Liver (tissue), 9 donors: Measurements from ENCODE around the gene SLC38A2. TPM values are rescaled to one million over a fixed set of nuclear protein-coding genes. Genes with fewer than 3 reads are reported as not detected.

Experiments
- DNase-seq: peaks from one replicate; pipeline ENCODE4 v3.0.0-alpha.2; 2017; ENCODE audit warnings: low spot score
- H3K27ac ChIP-seq, 2 donors: one replicate each; pipeline ENCODE4 v1.7.0; 2013; ENCODE audit warnings: inconsistent platforms in 2 of 2, low read length in 2 of 2, control low read depth in 1 of 2, low read depth in 1 of 2, mild to moderate bottlenecking in 1 of 2
- H3K27me3 ChIP-seq, 4 donors: one replicate each; pipeline versions ENCODE4 v1.6.1 to v1.7.0; 2013; ENCODE audit warnings: low read length in 3 of 4, inconsistent platforms in 1 of 4, mild to moderate bottlenecking in 1 of 4, moderate library complexity in 1 of 4; ENCODE audit not compliant: control insufficient read depth in 4 of 4, insufficient read depth in 4 of 4
- H3K36me3 ChIP-seq, 4 donors: one replicate each; pipeline versions ENCODE4 v1.6.1 to v1.7.0; 2013; ENCODE audit warnings: low read length in 3 of 4, mild to moderate bottlenecking in 3 of 4, low read depth in 1 of 4, moderate library complexity in 1 of 4; ENCODE audit not compliant: control insufficient read depth in 4 of 4, insufficient read depth in 3 of 4
- H3K4me1 ChIP-seq, 4 donors: one replicate each; pipeline versions ENCODE4 v1.6.1 to v1.7.0; 2013; ENCODE audit warnings: low read length in 3 of 4, mild to moderate bottlenecking in 3 of 4, moderate library complexity in 1 of 4; ENCODE audit not compliant: control insufficient read depth in 4 of 4, insufficient read depth in 4 of 4
- H3K4me3 ChIP-seq, 3 donors: one replicate each; pipeline versions ENCODE4 v1.6.1 to v1.7.0; 2013; ENCODE audit warnings: low read length in 3 of 3, control low read depth in 1 of 3, low read depth in 1 of 3, mild to moderate bottlenecking in 1 of 3
- H3K9ac ChIP-seq, 2 donors: one replicate each; pipeline ENCODE4 v1.7.0; 2013; ENCODE audit warnings: low read length in 2 of 2, mild to moderate bottlenecking in 2 of 2, moderate library complexity in 2 of 2, control low read depth in 1 of 2, low read depth in 1 of 2
- H3K9me3 ChIP-seq, 4 donors: one replicate each; pipeline versions ENCODE4 v1.6.1 to v1.7.0; 2013; ENCODE audit warnings: low read length in 3 of 4; ENCODE audit not compliant: control insufficient read depth in 4 of 4
- FOXA2 ChIP-seq: IDR thresholded peaks from 2 replicates; pipeline ENCODE4 v1.6.1; 2016; ENCODE audit warnings: antibody characterized with exemption
- GABPA ChIP-seq, 2 donors: IDR thresholded peaks in 1 of 2; conservative IDR thresholded peaks in 1 of 2; 2 replicates each; pipeline ENCODE4 v1.6.1; 2016; ENCODE audit warnings: antibody characterized with exemption in 2 of 2, mild to moderate bottlenecking in 1 of 2, moderate library complexity in 1 of 2
- HNF4A ChIP-seq, 2 donors: conservative IDR thresholded peaks; 2 replicates each; pipeline ENCODE4 v1.6.1; 2016; ENCODE audit warnings: antibody characterized with exemption in 2 of 2, mild to moderate bottlenecking in 2 of 2
- HNF4G ChIP-seq: IDR thresholded peaks from 2 replicates; pipeline ENCODE4 v1.6.1; 2016; ENCODE audit warnings: antibody characterized with exemption
- NR2F2 ChIP-seq: IDR thresholded peaks from 2 replicates; pipeline ENCODE4 v1.6.1; 2016; ENCODE audit warnings: antibody characterized with exemption
- RAD21 ChIP-seq, 2 donors: IDR thresholded peaks; 2 replicates each; pipeline ENCODE4 v1.6.1; 2016; ENCODE audit warnings: antibody characterized with exemption in 2 of 2, mild to moderate bottlenecking in 2 of 2
- RXRA ChIP-seq, 2 donors: IDR thresholded peaks; 2 replicates each; pipeline ENCODE4 v1.6.1; 2017 to 2018; ENCODE audit warnings: antibody characterized with exemption in 2 of 2, mild to moderate bottlenecking in 1 of 2
- SP1 ChIP-seq: IDR thresholded peaks from 2 replicates; pipeline ENCODE4 v1.6.1; 2018; ENCODE audit warnings: antibody characterized with exemption, mild to moderate bottlenecking
- TAF1 ChIP-seq: conservative IDR thresholded peaks from 2 replicates; pipeline ENCODE4 v1.6.1; 2016; ENCODE audit warnings: antibody characterized with exemption, mild to moderate bottlenecking
- YY1 ChIP-seq: IDR thresholded peaks from 2 replicates; pipeline ENCODE4 v1.6.1; 2016; ENCODE audit warnings: antibody characterized with exemption, mild to moderate bottlenecking
- WGBS: extraction: QIAGEN DNeasy Blood & Tissue Kit; methylation state at CpG from one replicate; pipeline ENCODE4 v1.1.7; 2013; 5-methylcytosine and 5-hydroxymethylcytosine counted together
- polyA plus RNA-seq, 2 donors: library from polyadenylated mRNA; stranded (reverse) in 1 of 2; unstranded in 1 of 2; fragments of 200-250 nt in 1 of 2; fragments of >200 nt in 1 of 2; fragmentation: Nextera tagmentation in 1 of 2; extraction: Ambion mirVana in 1 of 2; gene quantifications; one replicate each; pipeline versions ENCODE4 v1.2.1 to v1.2.3, GENCODE V29; 2013 to 2015
- total RNA-seq, 2 donors: library from RNA; depleted of rRNA; stranded (reverse); fragments of >200 nt; gene quantifications; one replicate each; pipeline ENCODE4 v1.2.3, GENCODE V29; 2014
- TF ChIP-seq, protein P1 (sequence below): IDR thresholded peaks from 2 replicates; pipeline ENCODE4 v1.6.1; 2016; ENCODE audit warnings: antibody characterized with exemption
- TF ChIP-seq, protein P2 (sequence below): fragments of 150-350 bp; IDR thresholded peaks from 2 replicates; pipeline ENCODE4 v1.5.1; 2017; ENCODE audit warnings: improper control_type of control experiment, low read depth, low read length; ENCODE audit not compliant: missing input control
- TF ChIP-seq, protein P3 (sequence below): IDR thresholded peaks from 2 replicates; pipeline ENCODE4 v1.6.1; 2016; ENCODE audit warnings: antibody characterized with exemption, mild to moderate bottlenecking
- TF ChIP-seq, protein P4 (sequence below): IDR thresholded peaks from 2 replicates; pipeline ENCODE4 v1.6.1; 2016; ENCODE audit warnings: antibody characterized with exemption
- donor health status: healthy.
- donor health status: healthy.
- donor health status: healthy.
- donor health status: healthy.
- donor health status: healthy.

Gene SLC38A2
- total and polyA plus RNA-seq, 4 donors, result 50.6 to 472 (median 97.4) TPM

DNA sequence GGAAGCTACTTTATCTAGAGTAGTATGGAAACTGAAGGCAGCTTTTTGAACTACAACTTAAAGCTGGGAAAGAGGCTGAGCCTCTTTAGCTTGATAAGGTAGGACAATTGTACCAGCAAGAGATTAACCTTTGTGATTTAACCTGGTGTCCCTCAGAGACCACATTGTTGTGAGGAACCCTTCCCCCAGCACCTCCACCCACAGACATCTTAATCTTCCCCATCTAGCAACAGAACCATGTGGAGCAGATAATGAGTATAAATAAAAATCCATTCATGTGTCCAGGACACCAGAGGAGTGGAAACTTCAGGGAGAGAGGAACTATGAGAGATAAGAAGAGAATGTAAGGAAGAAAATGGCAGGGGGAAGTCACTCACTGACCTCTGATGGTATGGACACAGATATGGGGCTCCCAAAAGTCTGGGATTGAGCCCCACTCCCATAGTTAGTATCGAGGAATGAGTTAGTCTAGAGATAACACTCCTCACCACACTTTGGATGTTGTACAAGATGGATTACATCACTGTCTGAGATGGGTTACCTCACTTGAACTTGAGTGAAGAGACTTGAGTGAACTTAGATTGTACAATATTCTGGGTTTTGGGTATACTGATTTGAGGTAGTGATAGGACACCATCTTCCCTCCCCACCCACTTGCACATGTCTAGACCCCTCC is 33.9 kb upstream of the SLC38A2 start:
- peaks cover 0 to 6% (median 3%) of the 10 kb centered on the region in 4 donors for H3K4me1 ChIP-seq
- no peaks in the 10 kb centered on the region for H3K36me3 ChIP-seq
- 55% methylated on average over 1 of the region's 1 CpG for WGBS
- DNase-seq, result no peak
- H3K4me3 ChIP-seq, result no peak overlapping the region
- H3K27me3 ChIP-seq, result no peaks in the 10 kb centered on the region
- no peak overlapping the region for H3K9ac ChIP-seq
- TF ChIP-seq TAF1, result no peak
- no peak for TF ChIP-seq SP1
- TF ChIP-seq HNF4G, result no peak
- TF ChIP-seq, protein P1, sequence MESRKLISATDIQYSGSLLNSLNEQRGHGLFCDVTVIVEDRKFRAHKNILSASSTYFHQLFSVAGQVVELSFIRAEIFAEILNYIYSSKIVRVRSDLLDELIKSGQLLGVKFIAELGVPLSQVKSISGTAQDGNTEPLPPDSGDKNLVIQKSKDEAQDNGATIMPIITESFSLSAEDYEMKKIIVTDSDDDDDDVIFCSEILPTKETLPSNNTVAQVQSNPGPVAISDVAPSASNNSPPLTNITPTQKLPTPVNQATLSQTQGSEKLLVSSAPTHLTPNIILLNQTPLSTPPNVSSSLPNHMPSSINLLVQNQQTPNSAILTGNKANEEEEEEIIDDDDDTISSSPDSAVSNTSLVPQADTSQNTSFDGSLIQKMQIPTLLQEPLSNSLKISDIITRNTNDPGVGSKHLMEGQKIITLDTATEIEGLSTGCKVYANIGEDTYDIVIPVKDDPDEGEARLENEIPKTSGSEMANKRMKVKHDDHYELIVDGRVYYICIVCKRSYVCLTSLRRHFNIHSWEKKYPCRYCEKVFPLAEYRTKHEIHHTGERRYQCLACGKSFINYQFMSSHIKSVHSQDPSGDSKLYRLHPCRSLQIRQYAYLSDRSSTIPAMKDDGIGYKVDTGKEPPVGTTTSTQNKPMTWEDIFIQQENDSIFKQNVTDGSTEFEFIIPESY, result no peak
- no peak for TF ChIP-seq RAD21 (IDR thresholded peaks at IDR 0.05)
- TF ChIP-seq, protein P2, sequence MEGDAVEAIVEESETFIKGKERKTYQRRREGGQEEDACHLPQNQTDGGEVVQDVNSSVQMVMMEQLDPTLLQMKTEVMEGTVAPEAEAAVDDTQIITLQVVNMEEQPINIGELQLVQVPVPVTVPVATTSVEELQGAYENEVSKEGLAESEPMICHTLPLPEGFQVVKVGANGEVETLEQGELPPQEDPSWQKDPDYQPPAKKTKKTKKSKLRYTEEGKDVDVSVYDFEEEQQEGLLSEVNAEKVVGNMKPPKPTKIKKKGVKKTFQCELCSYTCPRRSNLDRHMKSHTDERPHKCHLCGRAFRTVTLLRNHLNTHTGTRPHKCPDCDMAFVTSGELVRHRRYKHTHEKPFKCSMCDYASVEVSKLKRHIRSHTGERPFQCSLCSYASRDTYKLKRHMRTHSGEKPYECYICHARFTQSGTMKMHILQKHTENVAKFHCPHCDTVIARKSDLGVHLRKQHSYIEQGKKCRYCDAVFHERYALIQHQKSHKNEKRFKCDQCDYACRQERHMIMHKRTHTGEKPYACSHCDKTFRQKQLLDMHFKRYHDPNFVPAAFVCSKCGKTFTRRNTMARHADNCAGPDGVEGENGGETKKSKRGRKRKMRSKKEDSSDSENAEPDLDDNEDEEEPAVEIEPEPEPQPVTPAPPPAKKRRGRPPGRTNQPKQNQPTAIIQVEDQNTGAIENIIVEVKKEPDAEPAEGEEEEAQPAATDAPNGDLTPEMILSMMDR, result no peak
- TF ChIP-seq NR2F2, result no peak
- TF ChIP-seq, protein P3, sequence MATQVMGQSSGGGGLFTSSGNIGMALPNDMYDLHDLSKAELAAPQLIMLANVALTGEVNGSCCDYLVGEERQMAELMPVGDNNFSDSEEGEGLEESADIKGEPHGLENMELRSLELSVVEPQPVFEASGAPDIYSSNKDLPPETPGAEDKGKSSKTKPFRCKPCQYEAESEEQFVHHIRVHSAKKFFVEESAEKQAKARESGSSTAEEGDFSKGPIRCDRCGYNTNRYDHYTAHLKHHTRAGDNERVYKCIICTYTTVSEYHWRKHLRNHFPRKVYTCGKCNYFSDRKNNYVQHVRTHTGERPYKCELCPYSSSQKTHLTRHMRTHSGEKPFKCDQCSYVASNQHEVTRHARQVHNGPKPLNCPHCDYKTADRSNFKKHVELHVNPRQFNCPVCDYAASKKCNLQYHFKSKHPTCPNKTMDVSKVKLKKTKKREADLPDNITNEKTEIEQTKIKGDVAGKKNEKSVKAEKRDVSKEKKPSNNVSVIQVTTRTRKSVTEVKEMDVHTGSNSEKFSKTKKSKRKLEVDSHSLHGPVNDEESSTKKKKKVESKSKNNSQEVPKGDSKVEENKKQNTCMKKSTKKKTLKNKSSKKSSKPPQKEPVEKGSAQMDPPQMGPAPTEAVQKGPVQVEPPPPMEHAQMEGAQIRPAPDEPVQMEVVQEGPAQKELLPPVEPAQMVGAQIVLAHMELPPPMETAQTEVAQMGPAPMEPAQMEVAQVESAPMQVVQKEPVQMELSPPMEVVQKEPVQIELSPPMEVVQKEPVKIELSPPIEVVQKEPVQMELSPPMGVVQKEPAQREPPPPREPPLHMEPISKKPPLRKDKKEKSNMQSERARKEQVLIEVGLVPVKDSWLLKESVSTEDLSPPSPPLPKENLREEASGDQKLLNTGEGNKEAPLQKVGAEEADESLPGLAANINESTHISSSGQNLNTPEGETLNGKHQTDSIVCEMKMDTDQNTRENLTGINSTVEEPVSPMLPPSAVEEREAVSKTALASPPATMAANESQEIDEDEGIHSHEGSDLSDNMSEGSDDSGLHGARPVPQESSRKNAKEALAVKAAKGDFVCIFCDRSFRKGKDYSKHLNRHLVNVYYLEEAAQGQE, result no peak
- TF ChIP-seq, protein P4, sequence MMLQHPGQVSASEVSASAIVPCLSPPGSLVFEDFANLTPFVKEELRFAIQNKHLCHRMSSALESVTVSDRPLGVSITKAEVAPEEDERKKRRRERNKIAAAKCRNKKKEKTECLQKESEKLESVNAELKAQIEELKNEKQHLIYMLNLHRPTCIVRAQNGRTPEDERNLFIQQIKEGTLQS, result no peak
- TF ChIP-seq RXRA (IDR thresholded peaks at IDR 0.05), result no peak
- no peak for TF ChIP-seq YY1
- no peak for TF ChIP-seq HNF4A (conservative IDR thresholded peaks at IDR 0.05)
- TF ChIP-seq GABPA (IDR thresholded peaks at IDR 0.05 in 1 of 2, conservative IDR thresholded peaks at IDR 0.05 in 1 of 2), result no peak
- H3K27ac ChIP-seq, result no peak overlapping the region
- no peaks in the 10 kb centered on the region for H3K9me3 ChIP-seq

DNA sequence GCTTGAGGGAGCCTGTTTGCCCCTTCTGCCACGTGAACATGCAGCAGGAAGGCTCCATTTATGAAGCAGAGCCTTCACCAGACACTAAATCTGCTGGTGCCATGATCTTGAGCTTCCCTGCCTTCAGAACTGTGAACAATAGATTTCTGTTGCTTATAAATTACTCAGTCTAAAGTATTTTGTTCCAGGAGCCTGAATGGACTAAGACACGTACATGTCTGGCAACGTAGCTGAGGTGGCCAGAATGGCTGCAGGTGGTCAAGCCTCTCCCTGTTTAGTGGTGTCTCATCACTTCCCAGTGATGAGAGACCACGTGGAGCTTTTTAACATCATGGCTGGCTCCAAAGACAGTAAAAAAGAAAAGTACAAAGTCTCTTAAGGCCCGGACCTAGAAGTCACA is 32.2 kb upstream of the SLC38A2 start:
- H3K27ac ChIP-seq, result no peak overlapping the region
- 88% methylated on average over 5 of the region's 5 CpGs for WGBS
- no peak overlapping the region for H3K4me3 ChIP-seq
- H3K4me1 ChIP-seq, result peaks cover 0 to 1% (median 0%) of the 10 kb centered on the region in 4 donors
- no peak overlapping the region for H3K9ac ChIP-seq
- H3K27me3 ChIP-seq, result no peaks in the 10 kb centered on the region
- H3K9me3 ChIP-seq, result no peaks in the 10 kb centered on the region
- H3K36me3 ChIP-seq, result no peaks in the 10 kb centered on the region
- no peak for DNase-seq
- TF ChIP-seq HNF4G (no peak), RXRA (IDR thresholded peaks at IDR 0.05) (no peak), NR2F2 (no peak), TAF1 (no peak), FOXA2 (no peak)
- TF ChIP-seq, protein P3, result no peak
- TF ChIP-seq, protein P1, result no peak
- TF ChIP-seq, protein P2, result no peak
